Naive B cell (primary cell): Measurements from ENCODE around the gene HSF4. TPM values are rescaled to one million over a fixed set of nuclear protein-coding genes. Genes with fewer than 3 reads are reported as not detected.

Experiments used
- ATAC-seq, 2 donors: fragments of 150-1000 bp; cut with Tn5 transposase; 2 replicates each; pipeline ENCODE4 v1.10.0; 2021; ENCODE audit warnings: low read depth in 2 of 2, mild to moderate bottlenecking in 2 of 2, moderate library complexity in 2 of 2
- DNase-seq: peaks from one replicate; pipeline ENCODE4 v3.0.0; 2022
- H3K27ac Mint-ChIP-seq, 6 donors: one replicate each; pipeline ENCODE4 v1.8.0; 2020 to 2022; ENCODE audit warnings: mild to moderate bottlenecking in 6 of 6, mixed read lengths in 6 of 6, moderate library complexity in 5 of 6, inconsistent platforms in 2 of 6
- H3K27me3 Mint-ChIP-seq, 3 donors: one replicate each; pipeline ENCODE4 v1.8.0; 2021 to 2022; ENCODE audit warnings: mixed read lengths in 3 of 3, mild to moderate bottlenecking in 1 of 3
- H3K36me3 Mint-ChIP-seq, 2 donors: one replicate each; pipeline ENCODE4 v1.8.0; 2020 to 2022; ENCODE audit warnings: mixed read lengths in 2 of 2, inconsistent platforms in 1 of 2, mild to moderate bottlenecking in 1 of 2
- H3K4me1 Mint-ChIP-seq, 3 donors: one replicate each; pipeline ENCODE4 v1.8.0; 2020 to 2022; ENCODE audit warnings: mixed read lengths in 3 of 3, inconsistent platforms in 1 of 3, mild to moderate bottlenecking in 1 of 3, moderate library complexity in 1 of 3
- H3K4me3 Mint-ChIP-seq, 8 donors: one replicate each; pipeline ENCODE4 v1.8.0; 2020 to 2022; ENCODE audit warnings: mild to moderate bottlenecking in 8 of 8, mixed read lengths in 8 of 8, moderate library complexity in 8 of 8, inconsistent platforms in 2 of 8
- H3K9me3 Mint-ChIP-seq, 7 donors: one replicate each; pipeline ENCODE4 v1.8.0; 2020 to 2022; ENCODE audit warnings: mixed read lengths in 7 of 7, mild to moderate bottlenecking in 5 of 7, inconsistent platforms in 2 of 7, moderate library complexity in 1 of 7
- polyA plus RNA-seq, 6 donors: library from polyadenylated mRNA; unstranded; fragments of 300-500 nt; fragmentation: Illumina TruSeq; gene quantifications; one replicate each; pipeline ENCODE4 v1.2.3, GENCODE V29; 2021; ENCODE audit warnings: low read depth in 6 of 6

HSF4 gene
- polyA plus RNA-seq, 6 donors from 2014 or later: not detected

DNA sequence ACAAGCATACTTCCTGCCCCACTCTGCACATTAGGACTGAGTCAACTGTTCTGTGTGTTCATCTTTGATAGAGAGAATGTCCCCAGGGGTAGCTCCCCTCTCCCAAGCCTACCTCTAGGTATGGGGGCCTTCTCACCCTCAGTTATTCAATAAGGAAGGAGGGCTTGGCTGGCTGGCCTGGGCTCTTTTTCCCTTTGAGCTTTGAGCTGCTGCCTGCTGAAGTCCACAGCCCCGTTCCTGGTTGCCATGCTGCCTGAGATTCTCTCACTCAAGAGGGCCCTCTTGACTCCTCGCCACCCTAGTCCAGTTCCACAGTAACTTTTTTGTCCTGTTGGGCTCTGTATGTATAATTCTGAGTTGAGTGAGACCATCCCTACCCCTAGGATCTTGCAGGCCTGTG lies 18.8 kb upstream of the HSF4 start:
- peaks cover 45 to 63% of the 10 kb centered on the region in 2 donors for H3K36me3 Mint-ChIP-seq
- H3K27me3 Mint-ChIP-seq: peaks cover 10 to 23% (median 23%) of the 10 kb centered on the region in 3 donors
- peaks cover 0 to 7% (median 3%) of the 10 kb centered on the region in 3 donors for H3K4me1 Mint-ChIP-seq
- no peaks in the 10 kb centered on the region for H3K9me3 Mint-ChIP-seq
- H3K4me3 Mint-ChIP-seq: no peak overlapping the region
- no peak overlapping the region for H3K27ac Mint-ChIP-seq
- no peak for DNase-seq
- ATAC-seq: no peak

DNA sequence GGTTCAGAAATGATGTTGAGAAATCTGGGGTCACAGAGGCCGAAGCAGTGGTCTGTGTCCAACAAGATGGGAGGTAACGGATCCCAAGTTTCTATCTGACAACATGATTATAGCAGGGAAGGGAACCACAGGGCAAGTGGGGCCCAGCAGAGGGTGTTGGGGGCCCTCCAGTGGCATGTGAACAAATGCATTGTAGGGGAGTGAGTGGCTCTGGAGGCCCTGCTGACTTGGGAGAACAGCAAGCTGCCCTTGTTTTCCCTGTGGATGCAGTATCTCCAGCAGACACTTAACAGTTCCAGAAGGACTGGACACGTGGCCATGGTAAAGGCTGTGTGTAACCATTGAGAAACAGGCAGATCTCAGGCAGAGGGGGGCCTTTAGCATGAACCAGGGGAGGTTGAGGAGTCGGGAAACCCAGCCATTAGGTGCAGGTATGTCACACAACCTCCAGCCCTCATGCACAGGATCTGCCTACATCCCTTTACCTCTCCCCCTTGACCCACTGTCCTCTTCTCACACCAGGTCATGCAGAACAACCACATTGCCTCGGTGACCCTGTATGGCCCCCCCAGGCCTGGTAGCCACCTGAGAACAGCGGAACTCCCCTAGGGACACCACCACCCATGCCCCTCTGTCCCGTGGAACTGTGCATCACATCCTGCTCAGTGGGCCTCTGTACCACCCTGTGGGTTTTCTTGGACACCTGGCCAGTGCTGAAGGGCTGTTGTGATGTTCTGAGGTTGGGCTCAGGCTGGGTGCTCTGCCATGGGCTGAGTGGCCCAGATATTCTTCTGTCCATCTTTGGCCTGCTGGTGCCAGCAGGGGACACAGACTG lies 17.8 kb upstream of the HSF4 start:
- peaks cover 40 to 57% of the 10 kb centered on the region in 2 donors for H3K36me3 Mint-ChIP-seq

GRCh38 chr16:67147437-67148140 lies 17.0 kb upstream of the HSF4 start:
- peaks cover 10 to 35% (median 29%) of the 10 kb centered on the region in 3 donors for H3K27me3 Mint-ChIP-seq
- peaks cover 40 to 56% of the 10 kb centered on the region in 2 donors for H3K36me3 Mint-ChIP-seq
- DNase-seq: no peak
- peaks cover 10 to 15% (median 11%) of the 10 kb centered on the region in 3 donors for H3K4me1 Mint-ChIP-seq
- no peak overlapping the region for H3K27ac Mint-ChIP-seq
- no peaks in the 10 kb centered on the region for H3K9me3 Mint-ChIP-seq
- no peak overlapping the region for H3K4me3 Mint-ChIP-seq
- ATAC-seq: no peak

More for the DNA sequence above, 17.8 kb upstream of the HSF4 start:
- Mint-ChIP-seq H3K27me3 (peaks cover 10 to 32% (median 29%) of the 10 kb centered on the region in 3 donors), H3K4me3 (peak overlapping the region in 1 of 8 donors; percentile 70), H3K9me3 (no peaks in the 10 kb centered on the region), H3K4me1 (peaks cover 7 to 13% (median 9%) of the 10 kb centered on the region in 3 donors), H3K27ac (peak overlapping the region in 2 of 6 donors; percentile 2 to 38)
- ATAC-seq: no peak
- no peak for DNase-seq

GRCh38 chr16:67148221-67148620 lies 16.3 kb upstream of the HSF4 start:
- ATAC-seq (no peak), DNase-seq (no peak)
- no peak overlapping the region for H3K27ac Mint-ChIP-seq
- H3K9me3 Mint-ChIP-seq: no peaks in the 10 kb centered on the region
- H3K36me3 Mint-ChIP-seq: peaks cover 37 to 50% of the 10 kb centered on the region in 2 donors
- H3K27me3 Mint-ChIP-seq: peaks cover 10 to 42% (median 29%) of the 10 kb centered on the region in 3 donors
- H3K4me1 Mint-ChIP-seq: peaks cover 16 to 18% (median 17%) of the 10 kb centered on the region in 3 donors
- H3K4me3 Mint-ChIP-seq: peak overlapping the region in 1 of 8 donors; percentile 10

- H3K4me3 Mint-ChIP-seq: peak overlapping the region in 7 of 8 donors; percentile 10 to 50 (median 32)
- H3K27me3 Mint-ChIP-seq: peaks cover 10 to 44% (median 29%) of the 10 kb centered on the region in 3 donors
- H3K9me3 Mint-ChIP-seq: no peaks in the 10 kb centered on the region
- DNase-seq: no peak
- ATAC-seq: no peak
- no peak overlapping the region for H3K27ac Mint-ChIP-seq
- peaks cover 18 to 21% (median 20%) of the 10 kb centered on the region in 3 donors for H3K4me1 Mint-ChIP-seq
- H3K36me3 Mint-ChIP-seq: peaks cover 37 to 45% of the 10 kb centered on the region in 2 donors
Measured at GRCh38 chr16:67148656-67149275, 15.8 kb upstream of the HSF4 start.

DNA sequence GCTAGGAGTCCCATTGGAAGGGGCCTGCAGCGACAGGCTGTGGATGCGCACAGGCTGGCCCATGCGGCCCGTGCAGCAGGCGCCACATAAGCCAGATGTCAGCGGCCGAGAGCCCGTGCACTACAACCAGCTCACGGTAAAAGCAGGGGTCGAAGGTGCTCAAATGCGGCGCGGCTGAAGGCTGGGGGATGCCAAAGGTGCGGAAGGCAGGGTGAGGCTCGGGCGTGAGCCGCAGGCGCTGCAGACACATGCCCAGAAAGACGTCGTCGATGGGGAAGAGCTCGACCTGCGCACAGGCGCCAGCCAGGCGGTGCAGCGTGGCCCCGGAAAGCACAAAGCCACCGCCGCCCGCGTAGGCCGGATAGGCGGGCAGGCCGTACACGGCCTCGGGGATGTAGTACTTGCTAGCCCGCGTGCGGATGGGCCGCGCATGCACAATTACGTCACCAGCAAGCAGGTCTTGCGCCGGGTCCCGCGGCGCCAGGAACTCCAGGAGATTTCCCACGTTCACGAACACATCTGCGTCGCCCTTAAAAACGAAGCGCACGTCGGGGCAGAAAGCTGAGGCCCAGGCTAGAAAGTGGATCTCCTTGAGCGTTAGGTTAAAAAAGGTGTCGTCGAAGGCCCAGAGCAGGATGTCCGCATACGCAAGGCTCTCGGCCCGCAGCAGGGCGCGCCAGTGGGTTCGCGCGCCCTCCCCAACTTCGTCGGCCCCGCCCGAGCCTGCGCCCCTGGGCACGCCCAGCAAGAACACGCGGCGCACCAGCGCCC lies 15.1 kb upstream of the HSF4 start:
- H3K9me3 Mint-ChIP-seq: no peaks in the 10 kb centered on the region
- peaks cover 32 to 41% of the 10 kb centered on the region in 2 donors for H3K36me3 Mint-ChIP-seq
- H3K4me3 Mint-ChIP-seq: peak overlapping the region in 6 of 8 donors; percentile 10 to 50 (median 32)
- peaks cover 10 to 44% (median 29%) of the 10 kb centered on the region in 3 donors for H3K27me3 Mint-ChIP-seq
- H3K4me1 Mint-ChIP-seq: peaks cover 18 to 27% (median 21%) of the 10 kb centered on the region in 3 donors
- ATAC-seq (no peak), DNase-seq (no peak)
- H3K27ac Mint-ChIP-seq: no peak overlapping the region

DNA sequence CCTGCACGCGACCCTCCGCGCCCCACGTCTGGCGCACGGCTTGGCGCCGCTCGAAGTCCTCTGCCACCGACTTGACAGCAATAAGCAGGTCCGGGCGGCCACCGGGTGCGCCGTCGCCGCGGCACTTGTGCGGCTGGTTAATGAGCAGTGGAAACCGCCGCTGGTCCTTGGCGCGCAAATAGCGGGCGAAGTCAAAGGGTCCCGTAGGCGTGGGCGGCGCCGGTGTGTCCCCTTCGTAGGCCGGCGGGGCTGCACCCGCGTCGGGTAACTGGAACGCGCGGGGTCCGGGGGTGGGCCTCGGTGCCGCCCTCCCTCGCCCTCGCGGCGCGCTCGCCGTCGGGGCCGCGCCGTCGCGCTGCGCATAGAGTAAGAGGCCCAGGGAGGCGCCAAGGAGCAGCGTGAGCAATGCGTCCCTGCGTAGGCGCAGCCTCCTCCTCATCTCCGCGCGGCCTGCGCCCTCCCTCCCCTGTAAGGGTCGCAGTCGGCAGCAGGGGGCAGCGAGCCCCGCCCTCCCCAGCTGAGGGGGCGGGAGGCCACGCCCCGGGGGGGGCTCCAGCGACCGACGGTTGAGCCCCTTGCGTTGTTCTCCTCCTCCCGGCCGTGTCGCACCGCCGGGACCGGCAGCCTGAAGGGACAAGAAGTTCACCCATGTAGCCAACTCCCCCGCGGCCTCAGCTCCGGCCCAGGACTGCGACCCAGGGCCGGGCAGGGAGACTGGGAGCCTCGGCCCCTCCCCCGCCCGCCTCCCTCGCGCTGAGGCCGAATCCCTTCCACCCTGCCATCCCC lies 14.3 kb upstream of the HSF4 start:
- H3K27me3 Mint-ChIP-seq: peaks cover 10 to 47% (median 29%) of the 10 kb centered on the region in 3 donors
- peak overlapping the region in 2 of 8 donors; percentile 60 to 74 for H3K4me3 Mint-ChIP-seq
- no peak overlapping the region for H3K27ac Mint-ChIP-seq
- H3K4me1 Mint-ChIP-seq: peaks cover 21 to 27% (median 23%) of the 10 kb centered on the region in 3 donors
- no peaks in the 10 kb centered on the region for H3K9me3 Mint-ChIP-seq
- peak; percentile 50 to 56 for ATAC-seq
- no peak for DNase-seq
- H3K36me3 Mint-ChIP-seq: peaks cover 28 to 34% of the 10 kb centered on the region in 2 donors

- peaks cover 10 to 49% (median 29%) of the 10 kb centered on the region in 3 donors for H3K27me3 Mint-ChIP-seq
- H3K27ac Mint-ChIP-seq: peak within 1 kb of the TSS in 1 of 6 donors; percentile 24
- ATAC-seq: no peak
Measured at GRCh38 chr16:67150833-67151396, 13.6 kb upstream of the HSF4 start, which contains the start of gene B3GNT9. Gene B3GNT9 (minus strand): TSS chr16:67150998. CDS start chr16:67150485, 513 bp downstream.

GRCh38 chr16:67151431-67152097 lies 13.0 kb upstream of the HSF4 start:
- Mint-ChIP-seq H3K36me3 (peaks cover 20% of the 10 kb centered on the region in 2 donors), H3K27me3 (peaks cover 10 to 49% (median 29%) of the 10 kb centered on the region in 3 donors), H3K9me3 (no peaks in the 10 kb centered on the region), H3K4me3 (peak overlapping the region in 6 of 8 donors; percentile 27 to 74 (median 71)), H3K4me1 (peaks cover 33 to 34% (median 33%) of the 10 kb centered on the region in 3 donors), H3K27ac (no peak overlapping the region)
- ATAC-seq (no peak), DNase-seq (no peak)

More at GRCh38 chr16:67150833-67151396, 13.6 kb upstream of the HSF4 start, which contains the start of gene B3GNT9:
- no peaks in the 10 kb centered on the region for H3K9me3 Mint-ChIP-seq
- peaks cover 26 to 27% of the 10 kb centered on the region in 2 donors for H3K36me3 Mint-ChIP-seq
- peaks cover 27 to 28% (median 27%) of the 10 kb centered on the region in 3 donors for H3K4me1 Mint-ChIP-seq
- peak within 1 kb of the TSS; percentile 27 to 74 (median 71) for H3K4me3 Mint-ChIP-seq
- no peak for DNase-seq

DNA sequence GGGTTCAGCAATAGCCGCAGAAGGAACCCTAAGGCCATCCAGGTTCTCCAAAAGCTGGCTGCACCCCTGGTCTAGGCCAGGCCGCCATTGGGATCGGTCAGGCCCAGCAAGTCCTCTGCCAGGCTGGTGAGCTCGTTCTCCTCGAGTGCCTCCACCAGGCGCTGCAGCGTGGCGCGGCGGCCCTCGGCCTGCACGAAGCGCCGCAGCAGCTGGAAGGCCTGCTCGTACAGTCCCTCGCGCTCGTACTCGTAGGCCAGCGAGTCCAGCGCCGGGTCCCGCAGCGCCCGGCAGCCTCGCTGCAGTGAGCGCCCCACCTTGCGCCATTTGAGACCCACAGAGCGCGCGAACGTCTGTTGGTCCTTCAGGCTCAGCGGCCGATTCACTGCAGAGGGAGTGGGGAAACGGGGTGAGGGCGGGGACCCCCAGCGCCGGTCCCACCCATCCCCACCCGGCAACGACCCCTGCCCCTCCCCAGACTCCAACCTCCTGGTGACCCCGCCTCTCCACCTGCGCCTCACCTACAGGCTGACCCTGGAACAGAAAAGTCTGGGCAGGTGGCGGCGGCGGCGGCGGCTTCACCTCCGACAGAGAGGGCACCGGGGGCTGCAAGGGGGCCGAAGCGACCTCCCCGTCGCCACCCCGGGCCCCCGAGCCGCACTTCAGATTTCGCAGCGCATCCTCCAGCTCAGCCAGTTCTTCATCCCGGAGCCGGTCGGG lies 9.8 kb upstream of the HSF4 start:
- no peaks in the 10 kb centered on the region for H3K36me3 Mint-ChIP-seq
- peaks cover 0 to 27% (median 6%) of the 10 kb centered on the region in 3 donors for H3K27me3 Mint-ChIP-seq
- H3K27ac Mint-ChIP-seq: no peak overlapping the region
- peak overlapping the region in 6 of 8 donors; percentile 21 to 71 (median 64) for H3K4me3 Mint-ChIP-seq
- H3K9me3 Mint-ChIP-seq: no peaks in the 10 kb centered on the region
- H3K4me1 Mint-ChIP-seq: peaks cover 44 to 58% (median 50%) of the 10 kb centered on the region in 3 donors
- DNase-seq: no peak
- no peak for ATAC-seq
